ENCODE data around the gene ANKRD39.
A peak's percentile ranks its signal among the peaks of the same experiment; 100 is the strongest.
"Not testable (repeated sequence)": the region's sequence is repeated elsewhere in the genome, so short reads cannot be mapped to it uniquely, and the experiment has no call there.

The ANKRD39 gene

DNA sequence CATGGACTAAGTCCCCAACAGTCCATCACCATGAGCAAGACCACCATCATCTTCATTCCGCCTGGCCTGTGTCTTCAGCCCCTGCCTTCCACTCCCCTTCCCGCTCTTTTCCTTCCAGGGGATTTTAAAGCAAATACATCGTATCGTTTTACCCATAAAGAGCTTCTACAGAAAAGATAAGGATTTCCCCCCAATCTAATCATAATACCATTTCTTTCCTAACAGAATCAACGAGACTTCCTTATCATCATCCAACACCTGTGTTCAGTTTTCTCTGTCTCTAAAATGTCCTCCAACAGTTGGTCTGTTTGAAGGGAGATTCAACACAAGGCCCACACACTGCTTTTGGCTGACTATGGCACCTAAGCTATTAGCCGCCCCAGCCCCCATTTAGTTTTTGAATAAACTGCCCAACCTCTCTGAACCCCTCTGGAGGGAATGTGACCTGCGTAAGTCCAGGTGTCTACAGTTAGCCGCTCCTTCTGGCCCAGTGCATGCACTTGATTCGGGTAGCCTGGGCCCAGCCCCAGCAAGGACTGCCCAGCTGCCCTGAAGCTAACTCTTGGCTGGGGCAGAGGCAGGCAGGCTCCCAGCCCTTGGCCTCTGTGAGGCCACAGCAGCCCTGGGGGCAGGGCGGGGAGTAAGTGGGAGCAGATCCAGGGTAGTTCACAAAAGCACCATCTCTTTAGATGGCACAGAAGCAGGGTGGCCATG, 37.4 kb upstream of the ANKRD39 start:
- H3K4me3 ChIP-seq (ENCODE audit: low read depth, low read length), result no peak overlapping the region
- no peak overlapping the region for H3K27ac ChIP-seq (ENCODE audit: low read depth, low read length)
- no peaks in the 10 kb centered on the region for H3K9me3 ChIP-seq (ENCODE audit: control insufficient read depth, insufficient read depth, low read length)
- H3K36me3 ChIP-seq (ENCODE audit: control insufficient read depth, insufficient read depth, low read length), result no peaks in the 10 kb centered on the region
- no peak overlapping the region for H3K9ac ChIP-seq (ENCODE audit: low read depth, low read length)
- H3K4me1 ChIP-seq (ENCODE audit: control insufficient read depth, insufficient read depth, low read length), result peaks cover 20% of the 10 kb centered on the region; the same call in 1 of the 2 replicates
- H3K27me3 ChIP-seq (ENCODE audit: control insufficient read depth, insufficient read depth, low read length), result no peaks in the 10 kb centered on the region

DNA sequence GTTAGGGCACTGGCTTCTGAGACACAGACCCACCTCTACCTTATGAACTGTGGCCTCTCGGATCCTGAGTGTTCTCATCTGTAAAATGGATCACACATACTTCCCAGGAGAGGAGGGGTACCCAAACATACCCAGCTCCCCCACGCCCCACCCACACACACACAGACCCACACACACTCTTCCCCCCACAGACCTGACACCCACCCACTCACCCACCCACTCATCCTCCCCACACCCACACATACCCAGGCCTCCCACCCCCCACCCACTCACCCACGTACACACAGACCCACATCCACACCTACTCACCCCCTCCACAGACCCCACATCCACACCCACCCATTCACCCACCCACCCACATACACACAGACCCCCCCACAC, 36.3 kb upstream of the ANKRD39 start:
- no peak overlapping the region for H3K9ac ChIP-seq (ENCODE audit: low read depth, low read length)
- H3K27ac ChIP-seq (ENCODE audit: low read depth, low read length), result no peak overlapping the region
- H3K27me3 ChIP-seq (ENCODE audit: control insufficient read depth, insufficient read depth, low read length), result no peaks in the 10 kb centered on the region
- no peak overlapping the region for H3K4me3 ChIP-seq (ENCODE audit: low read depth, low read length)
- H3K36me3 ChIP-seq (ENCODE audit: control insufficient read depth, insufficient read depth, low read length), result no peaks in the 10 kb centered on the region
- peaks cover 20% of the 10 kb centered on the region; the same call in 1 of the 2 replicates for H3K4me1 ChIP-seq (ENCODE audit: control insufficient read depth, insufficient read depth, low read length)
- H3K9me3 ChIP-seq (ENCODE audit: control insufficient read depth, insufficient read depth, low read length), result no peaks in the 10 kb centered on the region

- H3K4me3 ChIP-seq (ENCODE audit: low read depth, low read length), result no peak overlapping the region
- H3K9me3 ChIP-seq (ENCODE audit: control insufficient read depth, insufficient read depth, low read length), result no peaks in the 10 kb centered on the region
- H3K27ac ChIP-seq (ENCODE audit: low read depth, low read length), result no peak overlapping the region
- no peak overlapping the region for H3K9ac ChIP-seq (ENCODE audit: low read depth, low read length)
- no peaks in the 10 kb centered on the region for H3K36me3 ChIP-seq (ENCODE audit: control insufficient read depth, insufficient read depth, low read length)
- H3K27me3 ChIP-seq (ENCODE audit: control insufficient read depth, insufficient read depth, low read length), result no peaks in the 10 kb centered on the region
- H3K4me1 ChIP-seq (ENCODE audit: control insufficient read depth, insufficient read depth, low read length), result peaks cover 20% of the 10 kb centered on the region; the same call in 1 of the 2 replicates
Measured at GRCh38 chr2:96893289-96894150, 35.7 kb upstream of the ANKRD39 start.

DNA sequence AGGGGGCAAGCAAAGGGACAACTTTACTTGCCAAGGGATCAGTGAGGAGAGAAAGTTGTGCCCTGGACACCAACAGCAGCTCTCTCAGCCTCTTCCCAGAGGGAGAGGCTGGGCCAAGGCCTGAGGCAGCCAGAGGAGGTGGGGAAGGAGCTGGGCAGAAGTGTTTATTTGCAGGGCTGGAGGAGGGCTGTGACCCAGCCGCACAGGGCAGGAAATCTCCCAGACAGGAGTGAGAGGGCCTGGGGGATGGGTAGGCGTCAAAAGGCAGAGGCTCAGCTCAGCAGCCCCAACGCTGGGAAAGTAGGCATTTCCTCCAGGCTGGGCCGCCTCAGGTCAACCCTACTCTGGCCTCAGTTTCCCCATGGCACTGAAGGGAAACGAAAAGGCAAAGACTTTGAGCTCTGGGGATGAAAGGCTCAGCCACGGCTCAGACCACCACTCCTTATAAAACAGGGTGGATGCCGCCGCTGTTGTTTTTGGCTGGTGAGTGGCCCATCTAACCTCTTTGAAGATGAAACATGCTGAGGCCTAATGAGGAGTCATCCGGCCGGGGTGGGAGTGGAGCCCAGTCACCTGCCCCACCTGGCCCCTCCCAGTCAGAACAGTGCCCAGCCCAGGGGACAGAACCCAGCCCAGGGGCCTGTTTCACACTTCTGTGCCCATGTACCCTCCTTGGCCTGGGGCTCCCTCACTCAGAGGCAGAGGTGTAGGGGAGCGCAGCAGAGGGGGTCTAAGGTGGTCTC, 33.9 kb upstream of the ANKRD39 start:
- H3K36me3 ChIP-seq (ENCODE audit: control insufficient read depth, insufficient read depth, low read length), result no peaks in the 10 kb centered on the region
- no peaks in the 10 kb centered on the region for H3K27me3 ChIP-seq (ENCODE audit: control insufficient read depth, insufficient read depth, low read length)
- H3K4me3 ChIP-seq (ENCODE audit: low read depth, low read length), result no peak overlapping the region
- peak overlapping the region; percentile 11 for H3K27ac ChIP-seq (ENCODE audit: low read depth, low read length)
- no peaks in the 10 kb centered on the region for H3K9me3 ChIP-seq (ENCODE audit: control insufficient read depth, insufficient read depth, low read length)
- H3K4me1 ChIP-seq (ENCODE audit: control insufficient read depth, insufficient read depth, low read length), result peaks cover 20% of the 10 kb centered on the region; the same call in 1 of the 2 replicates
- no peak overlapping the region for H3K9ac ChIP-seq (ENCODE audit: low read depth, low read length)

DNA sequence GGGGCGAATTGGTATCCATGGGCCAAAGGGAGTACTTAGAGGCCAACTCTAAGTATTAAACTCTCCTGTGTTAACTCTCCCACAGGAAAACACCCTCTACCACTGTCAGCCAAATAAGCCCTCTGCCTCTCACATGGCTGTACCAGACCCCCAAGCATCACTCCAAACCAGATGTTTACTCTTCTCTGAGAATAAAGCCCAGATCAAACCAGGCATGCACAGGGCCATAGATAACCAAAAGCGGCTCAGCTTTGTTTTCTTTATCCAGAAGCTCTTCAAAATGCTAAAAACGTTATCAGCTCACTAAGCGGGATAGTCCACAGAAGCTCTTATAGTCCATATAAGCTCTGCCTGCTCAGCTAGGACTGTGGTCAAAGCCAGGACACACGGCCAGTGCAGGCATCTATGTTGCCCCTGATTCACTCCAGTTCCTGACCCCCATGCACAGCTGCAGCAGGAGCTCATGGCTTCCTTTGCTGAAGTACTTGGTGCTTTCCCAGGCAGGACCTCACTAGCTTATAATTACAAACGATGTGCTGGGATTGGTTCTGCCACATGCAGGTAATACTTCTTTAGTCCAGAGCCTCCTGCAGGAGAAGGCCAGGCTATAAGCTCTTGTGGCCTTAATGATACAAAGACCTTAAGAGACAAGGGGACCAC, 33.0 kb upstream of the ANKRD39 start:
- H3K4me1 ChIP-seq (ENCODE audit: control insufficient read depth, insufficient read depth, low read length), result peaks cover 14% of the 10 kb centered on the region; the same call in 1 of the 2 replicates
- no peaks in the 10 kb centered on the region for H3K9me3 ChIP-seq (ENCODE audit: control insufficient read depth, insufficient read depth, low read length)
- H3K9ac ChIP-seq (ENCODE audit: low read depth, low read length), result no peak overlapping the region
- H3K27ac ChIP-seq (ENCODE audit: low read depth, low read length), result no peak overlapping the region
- H3K36me3 ChIP-seq (ENCODE audit: control insufficient read depth, insufficient read depth, low read length), result no peaks in the 10 kb centered on the region
- H3K4me3 ChIP-seq (ENCODE audit: low read depth, low read length), result no peak overlapping the region
- no peaks in the 10 kb centered on the region for H3K27me3 ChIP-seq (ENCODE audit: control insufficient read depth, insufficient read depth, low read length)

- Histone ChIP-seq H3K36me3 (ENCODE audit: control insufficient read depth, insufficient read depth, low read length) (no peaks in the 10 kb centered on the region), H3K27me3 (ENCODE audit: control insufficient read depth, insufficient read depth, low read length) (no peaks in the 10 kb centered on the region), H3K4me1 (ENCODE audit: control insufficient read depth, insufficient read depth, low read length) (peaks cover 8% of the 10 kb centered on the region; the same call in 1 of the 2 replicates), H3K9ac (ENCODE audit: low read depth, low read length) (no peak overlapping the region), H3K27ac (ENCODE audit: low read depth, low read length) (no peak overlapping the region), H3K4me3 (ENCODE audit: low read depth, low read length) (no peak overlapping the region), H3K9me3 (ENCODE audit: control insufficient read depth, insufficient read depth, low read length) (no peaks in the 10 kb centered on the region)
Measured at GRCh38 chr2:96890252-96890651, 32.4 kb upstream of the ANKRD39 start.

DNA sequence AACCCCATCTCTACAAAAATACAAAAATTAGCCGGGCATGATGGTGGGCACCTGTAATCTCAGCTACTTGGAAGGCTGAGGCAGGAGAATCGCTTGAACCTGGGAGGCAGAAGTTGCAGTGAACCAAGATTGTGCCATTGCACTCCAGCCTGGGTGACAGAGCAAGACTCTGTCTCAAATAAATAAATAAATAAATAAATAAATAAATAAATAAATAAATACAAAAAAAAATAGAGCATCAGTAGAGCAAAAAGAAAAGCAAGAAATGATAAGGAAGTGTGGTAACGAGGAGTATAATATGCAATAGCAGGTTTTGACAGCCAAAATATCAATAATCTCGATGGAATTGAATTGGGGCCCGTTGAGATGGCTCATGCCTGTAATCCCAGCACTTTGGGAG, 31.7 kb upstream of the ANKRD39 start:
- H3K27ac ChIP-seq (ENCODE audit: low read depth, low read length); H3K27me3 ChIP-seq (ENCODE audit: control insufficient read depth, insufficient read depth, low read length); H3K9ac ChIP-seq (ENCODE audit: low read depth, low read length); H3K9me3 ChIP-seq (ENCODE audit: control insufficient read depth, insufficient read depth, low read length); H3K4me1 ChIP-seq (ENCODE audit: control insufficient read depth, insufficient read depth, low read length); H3K36me3 ChIP-seq (ENCODE audit: control insufficient read depth, insufficient read depth, low read length); H3K4me3 ChIP-seq (ENCODE audit: low read depth, low read length): not testable (repeated sequence)

DNA sequence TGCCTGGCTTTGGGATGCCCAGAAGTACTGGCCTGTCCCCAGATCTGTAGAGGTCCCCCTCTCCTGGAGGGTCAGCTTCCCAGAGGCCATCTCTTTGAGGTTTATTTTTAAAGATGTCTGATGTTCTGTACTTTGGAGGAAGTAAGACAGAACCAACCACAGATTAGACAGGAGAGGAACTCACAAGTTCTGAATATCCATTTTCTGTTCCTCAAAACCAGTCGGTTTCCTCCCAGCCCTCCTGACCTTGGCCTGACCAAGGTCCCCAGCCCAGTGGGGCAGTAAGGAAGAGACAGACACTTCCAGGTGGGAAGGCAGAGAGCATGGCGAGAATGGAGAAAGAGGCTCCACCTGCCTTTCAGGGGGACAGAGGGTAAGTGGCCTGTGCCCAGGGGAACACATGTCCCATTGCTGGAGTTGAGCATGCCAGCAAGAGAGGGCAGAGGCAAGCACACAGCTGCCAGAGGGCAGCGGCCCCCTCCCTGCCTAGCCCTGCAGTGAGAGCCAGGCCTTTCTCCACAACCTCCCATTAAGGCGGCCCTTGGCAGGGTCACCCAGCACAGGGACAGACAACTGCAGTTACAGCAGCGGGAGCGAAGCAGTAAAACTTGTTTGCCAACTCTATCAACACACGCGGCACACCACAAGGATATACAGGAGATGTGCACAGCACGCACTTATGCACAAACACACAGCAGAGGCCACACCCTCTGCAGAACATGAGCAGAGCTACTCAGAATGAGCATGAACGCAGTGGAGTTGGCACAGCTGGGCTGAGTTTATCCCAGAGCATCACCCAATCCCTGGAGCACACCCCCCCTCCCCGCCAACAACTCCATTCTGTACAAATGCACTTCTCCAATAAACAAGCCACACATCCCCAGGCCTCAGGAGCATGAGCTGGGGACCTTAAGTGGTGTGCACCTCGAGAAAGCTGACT, 30.5 kb upstream of the ANKRD39 start:
- no peak overlapping the region for H3K27ac ChIP-seq (ENCODE audit: low read depth, low read length)
- no peaks in the 10 kb centered on the region for H3K27me3 ChIP-seq (ENCODE audit: control insufficient read depth, insufficient read depth, low read length)
- H3K9me3 ChIP-seq (ENCODE audit: control insufficient read depth, insufficient read depth, low read length), result no peaks in the 10 kb centered on the region
- H3K4me1 ChIP-seq (ENCODE audit: control insufficient read depth, insufficient read depth, low read length), result peaks cover 6% of the 10 kb centered on the region; the same call in 1 of the 2 replicates
- no peak overlapping the region for H3K4me3 ChIP-seq (ENCODE audit: low read depth, low read length)
- H3K9ac ChIP-seq (ENCODE audit: low read depth, low read length), result no peak overlapping the region
- no peaks in the 10 kb centered on the region for H3K36me3 ChIP-seq (ENCODE audit: control insufficient read depth, insufficient read depth, low read length)

DNA sequence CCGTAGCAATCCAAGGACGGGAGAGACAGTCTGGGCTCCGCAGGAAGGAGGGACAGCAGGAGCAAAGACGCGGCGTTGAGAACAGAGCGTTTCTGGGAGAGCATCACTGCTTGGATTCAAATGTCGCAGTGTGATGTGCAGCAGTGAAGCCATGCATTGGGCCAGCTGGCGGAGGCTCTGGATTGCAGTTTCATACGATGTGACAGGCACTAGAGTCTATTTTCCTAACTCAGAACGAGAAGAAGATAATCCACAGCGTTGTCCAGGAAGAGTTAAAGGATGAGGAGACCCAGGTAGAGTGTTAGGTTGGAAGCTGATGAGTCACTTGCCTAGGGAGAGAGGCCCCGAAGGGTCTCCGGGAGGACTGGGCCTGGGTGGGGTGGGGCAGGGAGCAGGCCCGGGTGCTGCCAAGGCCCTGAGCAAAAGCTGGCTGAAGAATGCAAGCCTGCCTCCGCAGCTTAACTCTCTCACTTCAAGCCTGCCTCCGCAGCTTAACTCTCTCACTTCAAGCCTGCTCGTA, 29.7 kb upstream of the ANKRD39 start:
- Histone ChIP-seq H3K4me3 (ENCODE audit: low read depth, low read length) (no peak overlapping the region), H3K9ac (ENCODE audit: low read depth, low read length) (no peak overlapping the region), H3K36me3 (ENCODE audit: control insufficient read depth, insufficient read depth, low read length) (no peaks in the 10 kb centered on the region), H3K4me1 (ENCODE audit: control insufficient read depth, insufficient read depth, low read length) (peaks cover 8% of the 10 kb centered on the region; the same call in 1 of the 2 replicates), H3K27ac (ENCODE audit: low read depth, low read length) (no peak overlapping the region), H3K27me3 (ENCODE audit: control insufficient read depth, insufficient read depth, low read length) (no peaks in the 10 kb centered on the region; the same call in 1 of the 2 replicates), H3K9me3 (ENCODE audit: control insufficient read depth, insufficient read depth, low read length) (no peaks in the 10 kb centered on the region)
